ENCODE measurements around the gene CFAP126.

- TF ChIP-seq, protein P1, sequence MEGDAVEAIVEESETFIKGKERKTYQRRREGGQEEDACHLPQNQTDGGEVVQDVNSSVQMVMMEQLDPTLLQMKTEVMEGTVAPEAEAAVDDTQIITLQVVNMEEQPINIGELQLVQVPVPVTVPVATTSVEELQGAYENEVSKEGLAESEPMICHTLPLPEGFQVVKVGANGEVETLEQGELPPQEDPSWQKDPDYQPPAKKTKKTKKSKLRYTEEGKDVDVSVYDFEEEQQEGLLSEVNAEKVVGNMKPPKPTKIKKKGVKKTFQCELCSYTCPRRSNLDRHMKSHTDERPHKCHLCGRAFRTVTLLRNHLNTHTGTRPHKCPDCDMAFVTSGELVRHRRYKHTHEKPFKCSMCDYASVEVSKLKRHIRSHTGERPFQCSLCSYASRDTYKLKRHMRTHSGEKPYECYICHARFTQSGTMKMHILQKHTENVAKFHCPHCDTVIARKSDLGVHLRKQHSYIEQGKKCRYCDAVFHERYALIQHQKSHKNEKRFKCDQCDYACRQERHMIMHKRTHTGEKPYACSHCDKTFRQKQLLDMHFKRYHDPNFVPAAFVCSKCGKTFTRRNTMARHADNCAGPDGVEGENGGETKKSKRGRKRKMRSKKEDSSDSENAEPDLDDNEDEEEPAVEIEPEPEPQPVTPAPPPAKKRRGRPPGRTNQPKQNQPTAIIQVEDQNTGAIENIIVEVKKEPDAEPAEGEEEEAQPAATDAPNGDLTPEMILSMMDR (IDR thresholded peaks at IDR 0.05; ENCODE audit: low read depth, low read length) = peak; percentile 79
- TF ChIP-seq EZH2phosphoT487 (IDR thresholded peaks at IDR 0.05; ENCODE audit: low read depth) = no peak
Measured at GRCh38 chr1:161382214-161383019, 14.7 kb upstream of the CFAP126 start.
